IPS-18c (cell line): ENCODE results near the gene PRLHR.
"Not testable (repeated sequence)": the region's sequence is repeated elsewhere in the genome, so short reads cannot be mapped to it uniquely, and the experiment has no call there.

Experiments
- H3K4me3 ChIP-seq: 2 replicates; pipeline ENCODE4 v1.7.0; 2013; ENCODE audit warnings: low read depth, mild to moderate bottlenecking, low read length, moderate library complexity; ENCODE audit not compliant: insufficient read depth
- H3K9me3 ChIP-seq: one replicate; pipeline ENCODE4 v1.6.1; 2013; ENCODE audit warnings: mild to moderate bottlenecking, low read length, moderate library complexity; ENCODE audit not compliant: control insufficient read depth, insufficient read depth

PRLHR gene

DNA sequence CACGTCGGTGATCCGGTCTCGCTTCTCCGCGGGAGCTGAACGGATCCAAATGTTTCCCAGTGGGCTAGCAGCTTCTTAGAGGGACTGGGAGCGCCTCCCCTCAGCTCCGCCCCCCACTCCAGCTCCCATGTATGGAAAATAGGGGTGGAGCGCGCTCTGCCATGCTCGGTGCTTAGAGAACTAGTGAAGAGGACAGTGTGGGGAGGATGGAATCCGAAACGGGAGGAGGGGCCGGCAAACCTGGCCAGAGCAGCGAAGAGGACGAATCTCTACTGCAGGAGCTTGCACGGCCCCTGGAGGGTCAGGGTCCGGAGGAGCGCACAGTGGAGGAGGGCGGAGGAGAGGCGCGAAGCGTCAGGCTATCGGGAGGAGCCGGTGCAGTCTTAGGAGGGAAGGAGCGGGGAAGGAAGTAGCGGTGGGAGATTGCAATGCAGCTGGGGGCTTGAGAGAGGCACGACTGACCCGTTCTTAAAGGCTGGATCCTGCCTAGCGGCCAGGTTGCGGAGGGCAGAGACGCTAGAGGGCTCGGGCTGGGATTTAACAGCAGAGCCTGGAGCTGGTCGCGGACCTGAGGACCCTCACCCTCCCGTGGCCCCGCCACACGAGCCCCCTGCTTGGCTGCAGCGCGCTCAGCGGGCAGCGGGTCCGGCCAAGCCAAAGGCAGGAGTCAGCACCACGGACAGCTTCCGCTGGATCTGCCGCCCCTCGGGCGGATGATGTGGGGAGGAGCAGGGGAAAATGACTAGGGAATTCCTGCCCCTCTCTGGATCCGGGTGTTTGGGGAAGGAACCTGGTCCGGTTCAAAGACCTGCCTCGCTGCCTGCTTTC, at the start of gene PRLHR:
TSS of gene PRLHR (minus strand) at position 51 of the 828 bp plus-strand sequence. CDS start 404 bp downstream, outside the sequence.
- Histone ChIP-seq H3K4me3 (peak within 1 kb of the TSS; percentile 65), H3K9me3 (no peaks in the 10 kb centered on the region)

DNA sequence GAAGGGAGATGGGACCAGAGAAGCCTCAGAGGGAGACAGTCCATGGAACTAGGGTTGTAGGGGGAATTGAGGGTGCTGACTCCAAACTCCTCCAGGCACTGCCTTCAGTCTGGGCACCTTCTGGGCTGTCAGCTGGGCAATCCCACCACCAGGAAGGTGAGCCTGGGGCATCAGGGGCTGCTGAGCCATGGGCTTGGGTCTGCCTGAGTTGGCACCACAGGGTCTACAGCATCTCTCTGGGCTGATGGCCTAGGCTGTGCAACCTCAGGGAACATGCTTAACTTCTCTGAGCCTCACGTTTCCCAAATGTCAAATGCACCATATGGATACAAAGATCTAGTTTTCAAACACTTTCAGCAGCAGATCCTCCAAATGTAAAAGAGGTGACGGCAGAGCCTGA, 46.8 kb upstream of the PRLHR start:
- Histone ChIP-seq H3K4me3 (no peak overlapping the region), H3K9me3 (peaks cover 6% of the 10 kb centered on the region)

DNA sequence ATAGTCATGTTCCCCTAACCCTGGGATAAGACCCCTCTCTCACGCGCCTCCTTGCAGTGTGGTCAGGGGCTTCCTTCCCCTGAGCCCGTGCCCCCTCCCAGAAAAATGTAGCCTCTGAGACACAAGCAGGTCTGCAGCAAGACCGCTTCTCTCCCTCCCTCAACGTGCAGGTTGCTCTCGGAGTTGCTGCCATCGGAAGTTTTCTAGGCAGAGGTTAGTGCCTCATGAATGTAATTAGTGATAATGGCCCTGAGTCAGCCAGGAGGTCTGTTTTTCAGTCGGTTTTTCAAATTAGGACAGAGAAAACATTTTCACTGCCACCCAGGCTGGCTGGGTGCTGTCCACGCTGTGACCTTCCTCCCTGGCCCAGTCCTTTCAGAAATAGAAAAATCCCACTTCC, 43.2 kb upstream of the PRLHR start:
- no peak overlapping the region for H3K4me3 ChIP-seq

DNA sequence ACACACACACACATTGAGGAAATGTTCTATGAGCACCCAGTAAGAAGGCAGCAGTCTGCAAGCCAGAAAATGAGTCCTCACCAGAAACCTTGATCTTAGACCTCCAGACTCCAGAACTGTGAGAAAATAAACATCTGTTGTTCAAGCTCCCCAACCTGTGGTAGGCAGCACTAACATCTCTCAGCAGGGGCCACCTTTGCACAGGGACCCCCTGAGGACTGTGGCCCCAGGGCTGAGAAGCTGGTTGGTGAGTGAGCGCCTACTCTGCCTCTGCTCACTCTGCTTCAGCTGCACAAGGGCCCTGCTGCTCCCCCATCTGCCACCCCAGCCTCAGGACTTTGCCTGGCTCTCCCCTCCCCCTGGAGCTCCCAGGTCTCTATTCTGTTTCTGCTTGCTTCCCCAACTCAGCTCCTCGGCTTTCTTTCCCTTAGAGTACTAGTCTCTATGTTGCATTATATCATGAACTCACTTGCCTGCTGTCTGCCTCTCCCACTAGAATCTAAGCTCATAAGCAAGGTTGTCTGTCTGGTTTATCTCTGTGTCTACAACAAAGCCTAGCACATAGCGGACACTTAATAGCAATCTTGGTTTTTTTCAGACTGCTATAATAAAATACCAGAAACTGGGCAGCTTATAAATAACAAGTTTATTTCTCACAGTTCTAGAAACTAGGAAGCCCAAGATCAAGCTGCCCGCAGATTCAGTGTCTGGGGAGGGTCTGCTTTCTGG, 40.4 kb upstream of the PRLHR start:
- peaks cover 6% of the 10 kb centered on the region for H3K9me3 ChIP-seq
- no peak overlapping the region for H3K4me3 ChIP-seq

More for the DNA sequence above, 43.2 kb upstream of the PRLHR start:
- H3K9me3 ChIP-seq = peaks cover 6% of the 10 kb centered on the region

DNA sequence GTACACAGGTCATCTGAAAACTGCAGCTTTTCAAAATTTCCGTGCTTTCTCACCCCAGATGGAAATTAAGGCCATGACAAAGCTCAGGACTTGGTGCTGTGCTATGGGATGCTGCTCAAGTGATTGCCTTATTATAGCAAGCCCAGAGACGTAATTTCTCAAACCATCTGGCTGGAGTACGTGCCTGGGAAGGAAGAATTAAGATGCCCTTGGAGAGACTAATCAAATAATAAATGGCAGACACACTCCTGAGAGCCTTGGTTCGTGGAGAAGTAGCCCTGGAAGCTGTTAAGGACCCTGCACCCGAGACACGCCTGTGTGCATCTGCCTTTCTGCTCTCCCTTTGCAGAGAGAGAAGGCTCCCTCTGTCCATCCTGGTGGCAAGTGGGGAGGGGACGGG, 38.3 kb upstream of the PRLHR start:
- Histone ChIP-seq H3K4me3 (no peak overlapping the region), H3K9me3 (no peaks in the 10 kb centered on the region)

DNA sequence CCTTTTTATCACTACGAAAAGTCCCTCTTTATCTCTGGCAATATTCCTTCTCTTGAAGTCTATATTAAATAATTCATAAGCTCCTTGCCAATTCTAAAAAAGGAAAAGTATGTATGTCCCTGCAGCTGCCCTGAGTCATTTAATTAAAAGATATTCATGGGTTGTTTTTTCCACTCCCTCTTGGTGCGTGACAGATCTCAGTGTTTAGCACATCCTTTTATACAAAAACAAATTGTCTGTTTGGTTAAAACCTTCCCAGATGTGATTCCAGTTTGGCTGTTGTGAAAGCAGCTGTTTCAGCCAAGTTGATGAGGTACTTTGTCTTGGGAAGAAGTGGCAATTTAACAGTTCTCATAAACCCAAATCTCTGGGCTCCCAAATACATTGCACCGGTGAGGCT, 33.8 kb upstream of the PRLHR start:
- H3K9me3 ChIP-seq = no peaks in the 10 kb centered on the region
- H3K4me3 ChIP-seq = no peak overlapping the region

DNA sequence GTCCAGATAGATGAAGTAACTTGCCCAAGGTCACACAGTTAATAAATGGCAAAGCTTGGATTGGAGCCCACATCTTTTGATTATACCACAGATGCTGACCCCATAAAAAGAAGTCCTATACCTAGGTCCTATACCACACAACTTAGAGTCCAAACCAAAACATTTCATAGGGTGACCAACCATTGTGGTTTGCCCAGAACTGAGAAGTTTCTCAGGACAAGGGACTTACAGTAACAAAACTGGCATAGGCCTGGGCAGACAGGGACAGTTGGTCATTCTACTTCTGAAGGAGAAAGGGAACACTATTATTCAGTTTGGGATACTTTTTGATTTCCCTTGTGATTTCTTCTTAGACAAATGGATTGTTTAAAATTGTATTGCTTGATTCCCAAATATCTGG, 32.9 kb upstream of the PRLHR start:
- no peak overlapping the region for H3K4me3 ChIP-seq
- H3K9me3 ChIP-seq = no peaks in the 10 kb centered on the region

DNA sequence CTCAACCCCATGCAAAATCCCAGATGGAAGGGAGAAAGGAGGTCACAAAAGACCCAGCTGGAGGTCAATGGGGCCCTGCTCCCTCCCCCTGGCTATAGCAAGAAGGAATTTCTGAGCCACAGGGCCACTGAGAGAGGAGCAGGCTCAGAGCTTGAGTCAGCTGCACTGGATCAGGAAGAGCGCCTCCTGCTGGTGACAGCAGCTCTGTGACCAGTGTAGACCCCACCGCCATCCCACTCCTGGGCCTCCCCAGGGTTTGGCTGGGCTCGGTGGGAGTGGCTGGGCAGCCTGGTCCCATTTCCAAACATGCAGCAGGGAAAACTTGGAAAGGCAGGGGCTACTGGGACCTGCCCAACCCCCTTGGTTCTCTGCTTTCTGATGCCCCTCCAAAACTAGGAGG, 31.5 kb upstream of the PRLHR start:
- no peaks in the 10 kb centered on the region for H3K9me3 ChIP-seq
- H3K4me3 ChIP-seq = no peak overlapping the region

DNA sequence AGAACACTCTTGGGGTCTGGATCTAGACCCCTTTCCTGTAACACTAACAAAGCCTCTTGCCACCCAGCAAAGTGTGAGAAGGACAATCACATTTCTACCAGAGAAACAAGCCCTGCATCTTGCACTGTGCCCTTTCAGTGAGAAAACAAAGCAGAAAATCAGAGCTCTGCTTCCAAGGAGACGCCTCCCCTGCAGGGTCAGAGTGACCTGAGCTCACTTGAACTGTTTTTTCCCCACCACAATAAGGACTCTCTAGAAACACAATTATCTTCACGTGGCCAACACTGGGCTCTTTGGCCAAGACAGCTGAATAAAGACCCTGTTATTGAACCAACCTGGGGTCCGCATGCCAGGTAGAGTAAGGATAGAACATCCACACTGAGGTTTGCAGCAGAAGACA, 30.1 kb upstream of the PRLHR start:
- no peaks in the 10 kb centered on the region for H3K9me3 ChIP-seq
- no peak overlapping the region for H3K4me3 ChIP-seq

DNA sequence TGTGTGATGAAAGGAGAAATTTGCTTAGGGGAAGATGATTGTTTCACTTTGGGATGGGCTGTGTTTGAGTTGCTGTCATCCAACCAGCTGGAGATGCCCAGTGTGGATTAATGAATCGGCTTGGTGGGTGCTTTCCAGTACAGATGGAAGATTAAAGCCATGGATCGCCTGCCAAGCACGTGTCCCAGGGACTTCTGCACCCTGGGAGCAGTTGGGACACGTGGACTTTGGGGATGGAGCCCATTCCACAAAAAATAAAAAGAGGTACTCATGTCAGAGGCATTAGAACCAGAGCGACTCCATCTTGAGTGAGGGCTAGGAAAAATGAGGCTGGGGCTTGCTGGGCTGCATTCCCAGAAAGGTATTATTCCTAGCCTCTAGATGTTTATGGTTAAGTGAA, 29.3 kb upstream of the PRLHR start:
- Histone ChIP-seq H3K4me3 (no peak overlapping the region), H3K9me3 (no peaks in the 10 kb centered on the region)

DNA sequence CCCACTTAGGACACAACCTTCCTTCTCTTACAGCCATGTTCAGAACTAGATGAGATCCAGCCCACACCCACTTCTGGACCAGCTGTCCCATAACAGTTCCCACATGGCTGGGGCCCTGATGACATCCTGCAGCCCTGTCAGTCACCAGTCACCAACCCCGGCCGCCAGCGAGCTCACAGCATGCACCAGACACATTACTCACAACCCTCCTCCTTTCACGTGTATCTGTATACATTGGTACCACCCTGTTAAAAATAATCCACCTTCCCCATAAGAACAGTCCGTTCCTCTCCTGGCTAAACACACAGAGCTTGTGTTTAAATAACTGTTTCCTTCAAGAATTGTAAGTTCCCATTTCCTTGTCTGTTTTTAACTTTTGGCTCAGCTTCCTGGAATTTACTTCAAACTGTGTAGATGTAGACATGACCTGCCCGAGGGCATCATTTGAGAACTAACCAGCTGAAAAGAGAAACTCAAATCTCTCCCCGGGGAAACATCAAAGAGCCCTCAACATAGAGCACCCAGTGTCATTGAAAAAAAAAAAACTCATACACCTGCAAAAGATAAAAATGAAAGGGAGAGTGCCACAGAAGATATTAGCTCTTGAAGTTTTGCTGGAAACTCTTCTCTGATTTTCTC, 26.0 kb upstream of the PRLHR start:
- Histone ChIP-seq H3K4me3 (no peak overlapping the region), H3K9me3 (no peaks in the 10 kb centered on the region)

DNA sequence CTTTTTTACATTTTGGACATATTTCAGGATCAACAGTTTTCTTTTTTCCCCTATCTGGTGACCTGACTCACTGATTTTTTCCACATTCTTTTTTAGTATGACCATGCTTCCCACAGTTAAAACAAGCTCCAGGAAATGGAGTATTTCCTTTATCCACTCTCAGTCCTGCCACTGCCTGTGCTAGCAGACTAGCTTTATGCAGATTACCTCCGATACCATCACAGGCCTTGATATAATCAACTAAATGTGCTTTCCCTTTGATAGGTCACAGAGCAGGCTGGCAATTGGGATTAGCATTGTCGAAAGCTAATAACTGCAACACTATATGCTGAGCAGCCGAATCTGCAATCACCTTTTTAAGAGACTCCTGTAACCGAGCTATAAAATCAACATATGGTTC, 18.4 kb upstream of the PRLHR start:
- H3K4me3 ChIP-seq, H3K9me3 ChIP-seq: not testable (repeated sequence)

DNA sequence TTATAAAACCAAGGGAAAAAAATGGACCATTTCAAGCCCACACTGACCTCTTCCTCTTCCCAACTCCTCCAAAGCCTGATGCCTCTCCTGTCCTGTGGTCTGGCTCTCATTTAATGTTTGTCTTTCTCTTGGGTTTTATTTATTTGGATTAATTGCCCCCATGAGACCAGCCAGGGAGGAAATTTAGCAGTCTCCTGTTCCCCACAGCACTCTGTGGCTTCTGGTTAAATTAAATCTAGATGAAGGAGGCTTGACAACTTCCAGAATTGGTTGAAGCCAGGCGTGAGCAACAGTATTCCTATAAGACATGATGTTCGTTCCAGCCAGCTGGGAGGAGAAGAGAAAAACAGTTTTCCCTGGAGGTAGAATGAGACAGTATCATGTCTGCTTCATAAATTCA, 15.1 kb upstream of the PRLHR start:
- Histone ChIP-seq H3K4me3 (no peak overlapping the region), H3K9me3 (peaks cover 4% of the 10 kb centered on the region)

DNA sequence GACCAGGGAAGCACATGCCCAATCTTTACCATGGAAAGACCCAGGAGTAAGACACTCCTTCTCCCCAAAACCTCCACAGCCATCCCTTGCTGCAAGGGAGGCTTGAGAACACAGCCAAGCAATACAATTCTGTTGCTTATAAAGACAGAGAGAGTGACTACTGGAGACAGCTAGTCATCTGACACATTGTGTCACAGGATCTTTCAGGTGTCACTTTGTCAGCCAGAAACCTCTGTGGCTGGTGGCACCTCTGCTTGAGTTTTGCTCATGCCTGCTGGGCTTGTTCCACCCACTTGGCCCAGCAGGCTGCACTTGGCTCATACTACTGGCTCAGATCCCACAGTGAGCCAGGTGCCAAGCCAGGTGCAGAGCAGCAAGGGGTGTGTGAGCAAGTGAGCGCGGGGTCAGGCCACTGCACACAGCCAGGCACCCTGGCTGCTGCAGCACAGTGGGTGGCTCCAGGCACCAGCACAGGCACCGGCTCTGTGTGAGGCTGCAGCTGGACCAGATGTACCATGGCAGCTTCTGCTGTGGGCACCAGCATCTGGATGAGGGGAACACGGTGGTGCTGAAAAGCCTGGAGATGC, 12.4 kb upstream of the PRLHR start:
- H3K4me3 ChIP-seq = no peak overlapping the region; the same call in 1 of the 2 replicates
- H3K9me3 ChIP-seq = peaks cover 4% of the 10 kb centered on the region

DNA sequence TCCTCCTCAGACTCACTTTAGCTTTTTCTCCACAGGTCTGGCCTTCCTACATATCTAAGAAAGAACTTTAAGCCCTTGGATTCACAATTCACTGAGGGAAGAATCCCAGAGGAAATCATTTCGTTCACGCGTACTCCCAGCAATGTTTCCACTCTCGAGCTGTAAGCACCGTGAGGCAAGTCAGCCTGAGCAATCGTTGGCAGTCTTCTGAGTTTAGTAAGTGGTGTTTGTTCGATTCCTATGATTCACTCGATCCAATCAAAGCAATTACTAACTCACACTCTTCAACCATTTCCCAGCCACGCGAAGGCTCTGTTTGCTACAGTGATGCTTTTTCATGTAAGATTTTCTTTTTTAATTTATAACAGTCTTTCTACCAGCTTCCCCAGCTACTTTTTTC, 10.2 kb upstream of the PRLHR start:
- peaks cover 4% of the 10 kb centered on the region for H3K9me3 ChIP-seq
- H3K4me3 ChIP-seq = no peak overlapping the region

DNA sequence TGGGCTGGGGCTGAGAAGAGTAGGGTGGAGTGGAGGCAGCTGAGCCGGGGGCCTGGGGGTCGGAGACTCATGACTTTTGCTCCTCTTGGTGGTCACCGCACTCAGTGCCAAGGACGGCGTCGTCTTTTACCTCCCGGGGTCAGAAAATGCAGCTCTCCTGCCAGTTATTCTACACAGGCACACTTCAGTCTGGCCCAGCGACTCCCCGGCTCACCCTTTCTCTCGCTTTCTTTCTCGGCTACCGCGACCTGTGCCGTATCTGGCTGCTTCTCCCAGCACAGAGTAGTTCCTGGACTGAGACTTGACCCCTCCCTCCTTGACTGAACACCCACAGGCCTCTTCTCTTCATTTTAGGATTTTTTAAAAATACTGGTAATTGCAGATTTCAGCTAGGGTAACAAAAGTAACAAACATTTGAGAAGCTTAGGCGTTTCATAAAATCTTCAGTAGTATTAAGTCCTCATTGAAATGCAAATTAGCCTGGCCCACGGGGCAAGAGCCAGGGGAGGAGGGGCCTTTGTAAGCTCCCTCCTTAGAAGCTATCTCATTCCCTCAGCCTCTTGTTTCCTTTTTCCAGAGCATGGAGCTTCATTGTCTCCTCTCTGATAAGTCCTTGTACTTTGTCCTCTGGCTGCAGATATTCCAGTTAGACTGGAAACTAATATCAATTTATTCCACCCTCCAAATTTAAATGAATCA, 1.1 kb upstream of the PRLHR start:
- Histone ChIP-seq H3K4me3 (peak overlapping the region; percentile 65), H3K9me3 (no peaks in the 10 kb centered on the region)

DNA sequence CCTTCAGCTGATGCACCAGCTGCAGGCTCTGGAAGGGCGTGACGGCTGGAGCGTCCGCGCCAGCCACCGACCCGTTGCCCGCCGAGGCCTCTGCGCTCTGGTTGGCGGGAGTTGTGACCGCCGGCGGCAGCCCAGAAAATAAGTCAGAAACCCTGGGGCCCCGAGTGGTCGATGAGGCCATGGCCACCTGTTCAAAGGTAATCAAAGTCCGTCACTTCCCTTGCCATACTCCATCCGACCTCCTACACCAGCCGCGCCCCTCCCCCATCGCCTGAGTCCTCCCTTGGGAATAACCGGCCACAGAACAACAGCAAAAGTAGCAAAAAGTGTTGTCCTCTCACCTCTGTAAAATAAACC, 406 bp downstream of the PRLHR start:
- H3K4me3 ChIP-seq = peak overlapping the region; percentile 65
- H3K9me3 ChIP-seq = no peaks in the 10 kb centered on the region
